HG02870 (cell line): ENCODE measurements around the gene CHAF1B.
"Not testable (repeated sequence)": the region's sequence is repeated elsewhere in the genome, so short reads cannot be mapped to it uniquely, and the experiment has no call there.

Experiments used
- ATAC-seq: cut with Tn5 transposase; IDR thresholded peaks from one replicate; pipeline ENCODE4 v1.9.1; 2021; ENCODE audit warnings: mild to moderate bottlenecking, moderate library complexity; ENCODE audit not compliant: unreplicated experiment

Gene CHAF1B

GRCh38 chr21:36386031-36386642 lies 945 bp downstream of the CHAF1B start:
- ATAC-seq = no peak

GRCh38 chr21:36388096-36388495 lies 2.9 kb downstream of the CHAF1B start:
- ATAC-seq = no peak

GRCh38 chr21:36388835-36389234 lies 3.6 kb downstream of the CHAF1B start:
- ATAC-seq = no peak

- ATAC-seq = not testable (repeated sequence)
Observed at GRCh38 chr21:36391649-36392048, 6.5 kb downstream of the CHAF1B start.

- ATAC-seq = no peak
Observed at GRCh38 chr21:36395353-36396111, 10.3 kb downstream of the CHAF1B start.

GRCh38 chr21:36396325-36396724 lies 11.1 kb downstream of the CHAF1B start:
- ATAC-seq = no peak

GRCh38 chr21:36396971-36397370 lies 11.8 kb downstream of the CHAF1B start:
- ATAC-seq = no peak

- ATAC-seq = no peak
Observed at GRCh38 chr21:36397606-36398005, 12.4 kb downstream of the CHAF1B start.

- not testable (repeated sequence) for ATAC-seq
Observed at GRCh38 chr21:36399736-36400135, 14.5 kb downstream of the CHAF1B start.

- no peak for ATAC-seq
Observed at GRCh38 chr21:36400719-36401118, 15.5 kb downstream of the CHAF1B start.

GRCh38 chr21:36402339-36402738 lies 17.1 kb downstream of the CHAF1B start:
- no peak for ATAC-seq

GRCh38 chr21:36403713-36404112 lies 18.5 kb downstream of the CHAF1B start:
- ATAC-seq = no peak

GRCh38 chr21:36408568-36408967 lies 23.4 kb downstream of the CHAF1B start:
- ATAC-seq = no peak

- no peak for ATAC-seq
Observed at GRCh38 chr21:36411301-36411700, 26.1 kb downstream of the CHAF1B start.

- ATAC-seq = no peak
Observed at GRCh38 chr21:36412916-36413315, 27.7 kb downstream of the CHAF1B start.

- no peak for ATAC-seq
Observed at GRCh38 chr21:36415375-36415774, 30.2 kb downstream of the CHAF1B start.

GRCh38 chr21:36419241-36419640 lies 34.0 kb downstream of the CHAF1B start:
- ATAC-seq = no peak

GRCh38 chr21:36419996-36420395 lies 34.8 kb downstream of the CHAF1B start:
- peak; percentile 59 for ATAC-seq

GRCh38 chr21:36420571-36421339 lies 35.6 kb downstream of the CHAF1B start:
- ATAC-seq = no peak

- no peak for ATAC-seq
Observed at GRCh38 chr21:36422279-36423098, 37.3 kb downstream of the CHAF1B start.
